Measurements from ENCODE around the gene PPP6C. TPM values are rescaled to one million over a fixed set of nuclear protein-coding genes. Genes with fewer than 3 reads are reported as not detected.

The PPP6C gene
- total and polyA plus RNA-seq, 2 of the 13 experiments (the other 11 are each of a cell fraction or from before 2014, with no cell fraction given): 18.5 to 20.9 TPM

- peak overlapping the region; percentile 98 for H3K9ac ChIP-seq (ENCODE audit: insufficient read depth, low read depth, low read length)
- peaks cover 36% of the 10 kb centered on the region for H3K79me2 ChIP-seq (ENCODE audit: insufficient read depth, low read length)
- WGBS (ENCODE audit: low lambda C conversion rate): 67% methylated on average over 14 of the region's 14 CpGs
- BruUV-seq (replicated peaks): TSS peak; percentile 94
- peak overlapping the region; percentile 72 for H3K27ac ChIP-seq (ENCODE audit: extremely low read length, insufficient read depth, low read length)
- peak; percentile 93 for TF ChIP-seq ZBTB38 (CRISPR knock-in tag; IDR thresholded peaks at IDR 0.05)
- TF ChIP-seq NCOA1 (CRISPR knock-in tag; IDR thresholded peaks at IDR 0.05): 0 out of 2 replicates have a peak, but pooled peaks have one; percentile 20
- TF ChIP-seq HDAC2 (CRISPR knock-in tag; IDR thresholded peaks at IDR 0.05): no peak
- 0 out of 2 replicates have a peak, but pooled peaks have one; percentile 4 for TF ChIP-seq ZNF878 (CRISPR knock-in tag; IDR thresholded peaks at IDR 0.05)
- TF ChIP-seq NFATC3 (CRISPR knock-in tag; IDR thresholded peaks at IDR 0.05): no peak
- 0 out of 2 replicates have a peak, but pooled peaks have one; percentile 20 for TF ChIP-seq BRF2 (CRISPR knock-in tag; IDR thresholded peaks at IDR 0.05)
- peak; percentile 71; the same call in 1 of the 2 replicates for TF ChIP-seq ZBTB33 (CRISPR knock-in tag; IDR thresholded peaks at IDR 0.05)
- TF ChIP-seq CBX5 (CRISPR knock-in tag; IDR thresholded peaks at IDR 0.05; ENCODE audit: borderline replicate concordance): 0 out of 2 replicates have a peak, but pooled peaks have one; percentile 44
- no peak for TF ChIP-seq ZBTB43 (CRISPR knock-in tag; conservative IDR thresholded peaks at IDR 0.05)
- no peak for TF ChIP-seq ZNF691 (CRISPR knock-in tag; IDR thresholded peaks at IDR 0.05; ENCODE audit: borderline replicate concordance, low read depth)
- 0 out of 2 replicates have a peak, but pooled peaks have one; percentile 24 for TF ChIP-seq ZNF205 (CRISPR knock-in tag; IDR thresholded peaks at IDR 0.05)
- no peak for TF ChIP-seq IRF2 (CRISPR knock-in tag; IDR thresholded peaks at IDR 0.05)
- TF ChIP-seq ZNF740 (CRISPR knock-in tag; IDR thresholded peaks at IDR 0.05): no peak
- TF ChIP-seq SP4 (CRISPR knock-in tag; IDR thresholded peaks at IDR 0.05): no peak
- no peak for TF ChIP-seq ZNF737 (CRISPR knock-in tag; IDR thresholded peaks at IDR 0.05; ENCODE audit: borderline replicate concordance)
- TF ChIP-seq PRPF4 (IDR thresholded peaks at IDR 0.05; ENCODE audit: low read depth, low read length, poor library complexity, severe bottlenecking): peak; percentile 27
- TF ChIP-seq MEIS2 (CRISPR knock-in tag; IDR thresholded peaks at IDR 0.05): no peak
- in situ Hi-C loops (cut with HindIII; ENCODE audit: extremely low pct_ligation_motif_present, low pct_unique_long_range_greater_than_20kb) (no loop called here), intact Hi-C loops (cut with micrococcal nuclease; ENCODE audit: unreplicated experiment) (no loop called here)
- peak overlapping the region; percentile 84 for H3K4me2 ChIP-seq (ENCODE audit: low read depth, low read length)
- peak overlapping the region; percentile 91 to 100 (median 98) for H3K4me3 ChIP-seq (replicated peaks in 1 of 3; ENCODE audit: insufficient read depth in 1 of 3, low read depth in 2 of 3, low read length in 3 of 3)
- ChIA-PET CTCF (ENCODE audit: low intra/inter-chr PET ratio, low total read pairs) (no interaction called here), POLR2A (interaction anchor here (0.8 to 3.2 kb wide), 3 partner anchors 9 to 72 kb away, joined by 3 to 29 read pairs (median 11); partner anchors contain the start of genes GAPVD1, HSPA5 and RABEPK)
- no peaks in the 10 kb centered on the region; a peak in 1 of 5 replicates for H3K27me3 ChIP-seq (ENCODE audit: control insufficient read depth in 1 of 2, insufficient read depth in 2 of 2, low read length in 2 of 2)
- peaks cover 57% of the 10 kb centered on the region for H3K4me1 ChIP-seq (ENCODE audit: insufficient read depth, low read length)
- H4K20me1 ChIP-seq (ENCODE audit: insufficient read depth, low read length): no peaks in the 10 kb centered on the region
- FAIRE-seq: no peak
- H3K9me3 ChIP-seq (ENCODE audit: low read length): no peaks in the 10 kb centered on the region
- H2AFZ ChIP-seq (ENCODE audit: low read length): peak overlapping the region; percentile 86
- DNase-seq (ENCODE audit: low spot score): no peak
- H3K36me3 ChIP-seq (replicated peaks in 1 of 2; ENCODE audit: control insufficient read depth in 1 of 2, insufficient read depth in 2 of 2, low read length in 2 of 2): no peaks in the 10 kb centered on the region
- no peak for ATAC-seq
These were observed 778 bp upstream of the PPP6C start for GRCh38 chr9:125190361-125190801.
